NCI-H345 treated with DMSO at 0.1 percent for 48 hours (cell line): ENCODE results near the gene ANKRD28.
A peak's percentile ranks its signal among the peaks of the same experiment; 100 is the strongest.
"Not testable (repeated sequence)": the region's sequence is repeated elsewhere in the genome, so short reads cannot be mapped to it uniquely, and the experiment has no call there.

ENCODE experiments used
- DNase-seq: peaks from one replicate; lab custom pipeline; 2025; ENCODE audit not compliant: unreplicated experiment; lab: John Stamatoyannopoulos, UW

Gene ANKRD28

GRCh38 chr3:15638193-15638890, 159.4 kb downstream of the ANKRD28 start:
- DNase-seq, result no peak

GRCh38 chr3:15637131-15637951, 160.4 kb downstream of the ANKRD28 start:
- DNase-seq, result peak; percentile 2

DNA sequence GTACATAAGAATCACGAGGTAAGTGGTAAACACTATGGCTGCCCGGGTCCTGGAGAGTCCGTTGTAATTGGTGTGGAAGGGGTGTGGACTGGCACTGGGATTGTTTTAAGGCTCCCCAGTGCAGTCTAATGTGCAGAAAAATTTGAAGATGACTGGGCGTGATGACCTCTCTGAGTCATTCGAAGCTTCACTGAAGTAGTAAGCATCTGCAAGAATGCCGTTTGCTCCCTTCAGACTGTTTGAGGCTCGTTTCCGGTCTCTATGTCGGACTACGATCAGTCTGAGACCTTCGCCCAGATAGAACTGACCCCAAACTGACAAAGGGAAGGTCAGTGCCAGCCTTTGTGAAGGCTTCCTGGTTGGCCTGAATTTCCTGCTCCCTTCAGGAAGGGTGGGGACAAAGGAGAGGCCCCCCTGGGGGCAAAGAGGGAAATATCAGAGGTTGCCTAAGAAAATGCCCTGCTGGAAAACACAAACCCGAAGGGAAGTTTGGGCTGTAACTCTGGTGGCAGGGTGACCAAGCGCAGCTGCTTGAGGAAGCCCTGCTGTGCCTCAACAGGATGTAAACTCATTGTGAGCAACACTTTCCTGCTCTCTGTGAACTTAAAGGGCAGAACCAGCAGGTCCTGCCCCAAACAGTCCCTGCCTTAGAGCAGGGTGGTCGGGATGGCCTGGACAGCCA, 161.6 kb downstream of the ANKRD28 start:
- no peak for DNase-seq

DNA sequence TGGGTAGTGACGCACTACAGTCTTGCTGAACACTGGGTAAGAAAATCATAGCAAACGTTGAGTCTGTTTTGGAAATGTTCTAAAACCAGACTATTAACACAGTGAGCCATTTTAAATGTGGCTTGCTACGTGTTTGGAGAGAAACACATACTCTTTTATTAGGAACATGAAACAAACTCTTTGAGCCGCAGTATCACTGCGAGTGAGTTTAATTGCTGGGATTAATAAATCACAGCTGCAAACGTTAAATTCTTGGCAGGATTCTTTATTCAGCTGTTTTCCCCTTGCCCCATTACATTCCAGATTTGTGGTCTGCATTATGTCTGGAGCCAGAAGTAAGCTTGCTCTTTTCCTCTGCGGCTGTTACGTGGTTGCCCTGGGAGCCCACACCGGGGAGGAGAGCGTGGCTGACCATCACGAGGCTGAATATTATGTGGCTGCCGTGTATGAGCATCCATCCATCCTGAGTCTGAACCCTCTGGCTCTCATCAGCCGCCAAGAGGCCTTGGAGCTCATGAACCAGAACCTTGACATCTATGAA, 162.6 kb downstream of the ANKRD28 start:
- DNase-seq, result no peak

- DNase-seq, result no peak
Measured at GRCh38 chr3:15634671-15635070, 163.1 kb downstream of the ANKRD28 start.

DNA sequence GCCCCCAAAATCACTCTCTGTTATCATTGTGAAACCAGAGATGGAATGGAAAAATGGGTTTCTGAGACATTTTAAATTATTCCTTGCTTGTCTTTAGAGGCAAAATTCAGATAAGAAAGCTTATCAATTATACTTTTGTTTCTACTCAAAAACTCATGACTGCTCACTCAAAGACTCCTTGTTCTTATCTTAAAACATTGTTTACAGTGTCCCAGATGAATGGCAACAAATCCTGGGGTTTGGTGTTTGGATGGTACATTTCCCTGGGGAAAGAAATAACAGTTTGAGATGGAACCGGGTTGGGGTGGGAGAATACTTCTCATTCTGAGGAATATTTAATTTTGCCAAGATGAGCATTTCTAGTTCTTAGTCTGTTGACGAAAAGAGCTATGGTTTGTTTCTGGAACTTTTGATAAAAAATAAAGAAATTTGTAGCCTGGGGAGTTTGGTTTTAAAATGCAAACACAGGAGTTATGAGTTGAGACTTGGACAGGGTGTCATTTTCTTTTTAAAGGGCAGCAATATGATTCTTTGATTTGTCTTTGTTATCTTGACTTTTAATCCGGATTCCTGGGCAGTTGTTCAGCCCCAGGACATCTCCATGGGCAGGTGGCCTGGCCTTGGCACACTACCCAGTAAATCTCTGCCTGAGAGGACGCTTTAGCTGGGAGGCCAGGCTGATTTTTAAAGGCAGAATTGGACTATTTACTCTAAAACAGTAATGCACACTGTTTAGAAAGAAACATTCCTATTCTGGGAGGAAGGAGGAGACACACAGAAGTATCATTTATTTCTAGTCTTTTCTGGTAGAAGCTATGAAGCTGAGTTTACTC, 163.8 kb downstream of the ANKRD28 start:
- DNase-seq, result no peak

DNA sequence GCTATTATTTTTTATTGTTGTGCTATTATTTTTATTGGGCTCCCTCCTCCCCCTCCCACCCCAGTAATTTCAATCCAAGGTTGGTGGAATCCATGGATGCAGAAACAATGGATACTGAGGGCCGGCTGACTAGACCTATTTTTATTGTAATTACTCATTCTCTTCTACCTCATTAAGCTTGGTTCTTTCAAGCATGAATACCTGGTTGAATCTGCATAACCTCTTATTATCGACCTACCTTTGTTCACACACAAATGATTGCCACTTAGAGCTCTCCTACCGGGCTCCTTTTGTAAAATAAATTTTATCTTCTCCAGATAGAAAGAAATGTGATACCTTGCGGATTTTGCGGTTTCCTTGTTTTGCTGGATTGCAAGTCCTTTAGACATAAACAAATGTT, 164.6 kb downstream of the ANKRD28 start:
- DNase-seq, result no peak

DNA sequence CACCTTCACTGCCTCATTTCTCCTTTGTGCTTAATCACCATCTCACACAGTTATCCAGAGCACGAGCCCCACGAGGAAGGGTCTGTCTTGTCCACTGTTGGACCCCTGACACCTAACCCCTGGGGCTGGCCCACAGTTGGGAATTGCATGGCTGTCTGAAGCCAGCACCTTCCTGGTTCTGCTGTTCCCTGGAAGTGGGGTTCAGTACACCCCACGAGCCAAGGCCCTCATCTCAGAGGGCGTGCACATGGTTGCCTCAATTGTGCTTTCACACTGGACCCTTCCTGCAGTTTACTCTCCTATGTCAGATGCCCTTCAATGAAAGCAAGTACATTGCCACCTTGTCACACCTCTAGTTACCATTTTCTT, 165.6 kb downstream of the ANKRD28 start:
- no peak for DNase-seq

DNA sequence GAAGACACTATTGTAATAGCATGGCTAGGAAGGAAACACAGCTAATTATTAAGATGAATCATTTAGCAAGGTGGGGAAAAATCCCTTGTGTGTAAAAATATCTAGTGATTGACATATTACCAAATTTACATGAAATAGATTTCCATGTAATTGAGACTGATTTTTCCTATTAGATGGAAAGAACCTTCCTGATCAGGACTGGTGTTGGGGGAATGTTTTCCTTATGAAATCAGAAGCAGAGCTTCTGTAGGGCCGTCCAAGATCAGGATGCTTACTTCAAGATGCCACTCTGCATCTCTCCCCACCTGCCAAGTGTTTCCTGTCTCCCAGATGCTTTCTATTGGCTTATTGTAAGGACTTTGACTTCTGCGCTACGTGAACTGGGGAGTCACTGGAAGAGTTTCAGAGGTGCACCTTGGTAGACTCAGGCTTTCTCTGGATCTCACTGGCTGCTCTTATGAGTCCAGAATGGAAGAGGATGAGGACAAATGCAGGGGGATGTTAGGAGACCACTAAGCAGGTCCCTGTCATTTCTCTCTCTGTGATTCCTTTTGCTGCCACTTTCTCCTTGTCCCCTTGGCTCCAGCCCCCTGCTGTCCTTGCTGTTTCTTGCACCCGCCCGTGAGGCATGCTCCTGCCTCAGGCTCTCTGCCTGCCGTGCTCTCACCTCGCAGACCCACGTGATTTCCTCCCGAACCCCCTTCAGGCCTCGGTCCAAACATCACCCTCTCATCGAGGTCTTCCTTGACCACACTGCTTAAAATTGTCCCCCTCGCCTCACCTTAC, 166.2 kb downstream of the ANKRD28 start:
- DNase-seq, result no peak

DNA sequence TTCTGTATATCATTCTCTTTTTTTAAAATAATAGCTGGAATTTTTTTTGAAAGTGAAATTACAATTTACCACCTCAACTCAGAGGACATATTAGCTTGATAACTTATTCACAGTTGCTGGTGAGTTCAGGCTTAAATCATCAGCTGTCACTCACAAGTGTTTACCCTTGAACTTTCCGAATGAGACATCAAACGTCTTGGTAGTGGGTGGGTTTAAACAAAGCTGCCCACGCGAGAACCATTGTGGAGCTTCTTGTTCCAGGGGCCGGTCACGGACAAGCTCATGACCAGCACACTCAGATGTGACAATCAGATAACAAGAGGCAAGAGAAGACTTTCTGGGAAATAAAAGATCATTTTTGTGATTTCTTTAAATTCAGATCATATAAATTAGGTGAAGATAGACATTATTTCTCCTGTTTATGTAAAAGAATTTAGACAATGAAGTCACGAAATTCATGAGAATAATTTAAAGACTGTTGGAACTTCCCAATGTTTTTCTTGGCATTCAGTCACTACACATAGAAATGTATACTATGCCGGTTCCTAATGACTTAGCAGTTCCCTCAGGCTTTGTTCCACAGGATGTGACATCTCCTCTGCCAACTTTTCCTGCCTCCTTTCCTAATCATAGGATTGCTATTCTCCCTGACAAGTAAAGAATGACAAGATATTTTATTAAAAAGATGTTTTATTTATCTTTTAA, 167.0 kb downstream of the ANKRD28 start:
- DNase-seq, result no peak

DNA sequence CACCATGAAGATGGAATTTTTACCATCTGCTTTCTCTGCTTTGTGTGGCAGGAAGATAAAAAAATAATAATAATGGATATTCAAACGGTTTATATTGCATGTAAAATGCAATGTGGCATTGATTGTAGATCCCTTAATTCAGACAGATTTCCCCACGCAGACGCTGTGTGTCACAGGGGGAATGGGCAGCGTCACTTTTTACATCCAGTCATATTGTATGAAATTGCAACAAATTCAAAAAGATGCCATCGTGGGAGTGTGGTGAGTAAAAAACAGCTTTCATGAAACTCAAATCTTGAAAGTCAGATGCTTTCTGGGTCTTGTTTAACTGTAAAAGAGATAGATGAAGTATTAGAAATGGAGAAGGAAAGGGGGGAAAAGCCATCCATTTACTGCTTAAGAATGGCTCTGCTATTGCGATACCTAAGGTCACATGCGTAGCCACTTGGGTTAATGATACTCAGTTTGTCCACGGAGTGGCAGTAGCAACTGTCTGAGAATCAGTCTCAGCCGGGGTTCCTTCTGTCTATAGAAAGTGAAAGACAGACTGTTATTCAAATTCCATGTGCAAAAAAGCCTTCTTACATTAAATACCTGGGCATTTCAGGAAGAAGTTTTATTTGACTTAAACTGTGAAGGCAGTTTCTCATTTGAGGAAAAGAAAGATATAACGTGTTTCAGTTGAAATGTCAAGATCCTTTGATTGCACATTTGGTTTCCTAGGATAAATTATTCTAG, 167.8 kb downstream of the ANKRD28 start:
- DNase-seq, result peak; percentile 0

GRCh38 chr3:15628967-15629366, 168.8 kb downstream of the ANKRD28 start:
- DNase-seq, result no peak

DNA sequence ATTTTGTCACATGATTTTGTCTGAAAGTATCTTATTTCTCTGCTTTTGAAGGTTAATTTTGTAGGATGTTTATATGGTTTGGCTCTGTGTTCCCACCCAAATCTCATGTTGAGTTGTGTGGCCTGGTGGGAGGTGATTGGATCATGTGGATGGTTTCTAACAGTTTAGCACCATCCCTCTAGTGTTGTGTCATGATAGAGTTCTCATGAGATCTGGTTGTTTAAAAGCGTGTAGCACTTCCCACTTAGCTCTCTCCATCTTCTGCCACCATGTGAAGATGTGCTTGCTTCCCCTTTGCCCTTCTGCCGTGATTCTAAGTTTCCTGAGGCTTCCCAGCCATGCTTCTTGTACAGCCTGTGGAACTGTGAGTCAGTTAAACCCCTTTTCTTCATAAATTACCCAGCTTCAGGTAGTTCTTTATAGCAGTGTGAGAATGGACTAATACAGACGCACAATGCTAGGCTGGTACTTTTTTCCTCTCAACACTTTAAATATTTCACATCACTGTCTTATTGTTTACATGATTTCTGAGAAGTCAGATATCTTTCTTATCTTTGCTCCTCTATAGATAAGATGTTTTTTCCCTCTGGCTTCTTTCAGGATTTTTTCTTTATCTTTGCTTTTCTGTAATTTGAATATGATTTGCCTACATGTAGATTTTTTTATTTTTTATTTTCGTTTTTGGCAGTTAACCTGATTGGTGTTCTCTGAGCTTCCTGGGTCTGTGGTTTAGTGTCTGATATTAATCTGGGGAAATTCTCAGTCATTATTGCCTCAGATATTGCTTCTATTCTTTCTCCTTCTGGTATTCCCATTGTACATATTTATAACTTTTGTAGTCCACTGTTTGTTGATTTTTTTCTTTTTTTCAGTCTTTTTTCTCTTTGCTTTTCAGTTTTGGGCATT, 174.0 kb downstream of the ANKRD28 start:
- DNase-seq, result no peak

DNA sequence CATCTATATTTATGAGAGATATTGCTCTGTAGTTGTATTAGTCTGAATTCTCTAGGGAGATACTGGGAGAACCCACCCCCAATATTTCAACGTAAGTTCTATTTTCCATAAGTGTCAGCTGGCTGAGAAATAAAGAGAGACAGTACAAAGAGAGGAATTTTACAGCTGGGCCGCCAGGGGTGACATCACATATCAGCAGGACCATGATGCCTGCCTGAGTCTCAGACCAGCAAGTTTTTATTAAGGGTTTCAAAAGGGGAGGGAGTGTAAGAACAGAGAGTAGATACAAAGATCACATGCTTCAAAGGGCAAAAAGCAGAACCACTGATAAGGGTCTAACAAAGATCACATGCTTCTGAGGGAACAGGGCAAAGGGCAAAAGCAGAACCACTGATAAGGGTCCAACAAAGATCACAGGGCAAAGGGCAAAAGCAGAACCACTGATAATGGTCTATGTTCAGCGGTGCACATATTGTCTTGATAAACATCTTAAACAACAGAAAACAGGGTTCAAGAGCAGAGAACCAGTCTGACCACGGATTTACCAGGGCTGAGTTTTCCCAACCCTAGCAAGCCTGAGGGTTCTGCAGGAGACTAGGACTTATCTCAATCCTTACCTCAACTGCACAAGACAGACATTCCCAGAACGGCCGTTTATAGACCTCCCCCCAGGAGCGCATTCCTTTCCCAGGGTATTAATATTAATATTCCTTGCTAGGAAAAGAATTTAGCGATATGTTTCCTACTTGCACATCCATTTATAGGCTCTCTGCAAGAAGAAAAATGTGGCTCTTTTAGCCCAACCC, 177.9 kb downstream of the ANKRD28 start:
- DNase-seq, result not testable (repeated sequence)
